ENCODE results near the gene ATAD2B. TPM values are rescaled to one million over a fixed set of nuclear protein-coding genes. Genes with fewer than 3 reads are reported as not detected.

ATAD2B gene
- total RNA-seq, 1 experiment from 2014 or later, result 28.5 TPM

DNA sequence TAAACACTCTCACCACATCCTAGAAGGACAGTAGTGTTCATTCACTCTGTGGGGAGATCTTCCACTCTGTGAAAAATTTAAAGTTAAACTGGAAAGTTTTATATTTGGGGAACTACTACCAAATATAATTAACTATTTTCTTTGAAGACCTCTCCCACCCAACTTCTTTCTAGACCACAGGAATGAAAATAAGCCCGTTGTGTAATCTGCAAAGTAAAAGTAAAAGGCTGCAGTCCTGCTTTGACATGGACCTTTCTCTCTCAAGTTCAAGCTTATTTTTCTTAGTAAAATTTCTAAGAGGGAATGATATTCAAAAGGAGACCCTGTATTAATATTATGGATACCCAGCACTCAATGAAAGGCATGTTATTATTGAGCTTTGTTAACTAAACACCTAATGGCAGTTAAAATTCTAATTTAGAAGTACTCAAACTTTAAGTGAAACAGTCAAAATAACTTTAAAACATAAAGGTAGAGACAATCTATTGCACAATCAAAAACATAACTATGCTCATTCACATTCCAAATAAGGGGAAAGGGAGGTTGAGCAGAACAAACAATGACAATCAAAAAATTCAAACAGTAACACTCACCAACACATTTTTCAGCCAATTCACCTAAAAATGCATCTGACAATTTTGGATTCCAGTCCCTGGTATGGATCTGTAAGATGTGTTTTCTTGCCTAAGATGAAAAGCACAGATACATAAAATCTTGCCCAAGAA lies 98.5 kb downstream of the ATAD2B start:
- H3K36me3 ChIP-seq (ENCODE audit: insufficient read depth, low read length, poor library complexity, severe bottlenecking), result peaks cover 5% of the 10 kb centered on the region
- H3K4me3 ChIP-seq (ENCODE audit: low read depth, low read length, poor library complexity, severe bottlenecking), result no peak overlapping the region
- intact Hi-C loops (cut with micrococcal nuclease; ENCODE audit: unreplicated experiment), result loop anchor here (5.0 to 10.0 kb wide), 2 partner anchors 336 to 554 kb away; no protein-coding TSS in a partner anchor
- no peaks in the 10 kb centered on the region for H3K27me3 ChIP-seq (replicated peaks; ENCODE audit: insufficient read depth, low read depth, low read length, poor library complexity)
- H3K9me3 ChIP-seq (ENCODE audit: low read depth, low read length, poor library complexity, severe bottlenecking), result no peaks in the 10 kb centered on the region
- H3K4me1 ChIP-seq (ENCODE audit: insufficient read depth, low read length, poor library complexity, severe bottlenecking), result no peaks in the 10 kb centered on the region
- CTCF ChIA-PET, result no interaction called here
- no peak for DNase-seq (ENCODE audit: low spot score)
- BruUV-seq (replicated peaks), result no TSS peak
- TF ChIP-seq EZH2 (IDR thresholded peaks at IDR 0.05; ENCODE audit: borderline replicate concordance, low read depth, low read length, poor library complexity, severe bottlenecking), result no peak
- TF ChIP-seq, protein P1, sequence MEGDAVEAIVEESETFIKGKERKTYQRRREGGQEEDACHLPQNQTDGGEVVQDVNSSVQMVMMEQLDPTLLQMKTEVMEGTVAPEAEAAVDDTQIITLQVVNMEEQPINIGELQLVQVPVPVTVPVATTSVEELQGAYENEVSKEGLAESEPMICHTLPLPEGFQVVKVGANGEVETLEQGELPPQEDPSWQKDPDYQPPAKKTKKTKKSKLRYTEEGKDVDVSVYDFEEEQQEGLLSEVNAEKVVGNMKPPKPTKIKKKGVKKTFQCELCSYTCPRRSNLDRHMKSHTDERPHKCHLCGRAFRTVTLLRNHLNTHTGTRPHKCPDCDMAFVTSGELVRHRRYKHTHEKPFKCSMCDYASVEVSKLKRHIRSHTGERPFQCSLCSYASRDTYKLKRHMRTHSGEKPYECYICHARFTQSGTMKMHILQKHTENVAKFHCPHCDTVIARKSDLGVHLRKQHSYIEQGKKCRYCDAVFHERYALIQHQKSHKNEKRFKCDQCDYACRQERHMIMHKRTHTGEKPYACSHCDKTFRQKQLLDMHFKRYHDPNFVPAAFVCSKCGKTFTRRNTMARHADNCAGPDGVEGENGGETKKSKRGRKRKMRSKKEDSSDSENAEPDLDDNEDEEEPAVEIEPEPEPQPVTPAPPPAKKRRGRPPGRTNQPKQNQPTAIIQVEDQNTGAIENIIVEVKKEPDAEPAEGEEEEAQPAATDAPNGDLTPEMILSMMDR (conservative IDR thresholded peaks at IDR 0.05; ENCODE audit: low read depth, low read length), result no peak
- POLR2A ChIA-PET (ENCODE audit: low non-redundant PET), result no interaction called here
- no peak overlapping the region for H3K27ac ChIP-seq (ENCODE audit: low read depth, low read length, poor library complexity, severe bottlenecking)

DNA sequence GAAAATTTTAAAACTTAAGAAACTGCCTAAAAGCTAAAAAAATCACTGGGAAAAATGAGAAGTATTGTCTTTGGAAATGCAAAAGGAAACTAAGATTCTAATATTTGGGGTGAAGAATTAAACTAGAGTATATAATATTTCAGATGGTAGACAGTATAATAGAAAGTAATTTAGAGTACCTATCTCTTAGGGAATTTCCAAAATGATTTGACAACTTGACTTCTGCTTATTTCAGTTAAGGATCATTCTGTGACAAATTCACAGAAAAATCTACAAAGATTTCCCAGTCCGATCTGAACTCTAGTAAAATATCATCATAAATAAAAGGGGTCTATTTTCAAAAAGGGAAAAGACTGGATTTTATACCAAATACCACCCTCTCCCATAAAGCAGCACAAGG lies 99.6 kb downstream of the ATAD2B start:
- peaks cover 5% of the 10 kb centered on the region for H3K36me3 ChIP-seq (ENCODE audit: insufficient read depth, low read length, poor library complexity, severe bottlenecking)
- H3K4me3 ChIP-seq (ENCODE audit: low read depth, low read length, poor library complexity, severe bottlenecking), result no peak overlapping the region
- ChIA-PET CTCF (no interaction called here), POLR2A (ENCODE audit: low non-redundant PET) (no interaction called here)
- no peaks in the 10 kb centered on the region for H3K9me3 ChIP-seq (ENCODE audit: low read depth, low read length, poor library complexity, severe bottlenecking)
- H3K27ac ChIP-seq (ENCODE audit: low read depth, low read length, poor library complexity, severe bottlenecking), result no peak overlapping the region
- TF ChIP-seq EZH2 (IDR thresholded peaks at IDR 0.05; ENCODE audit: borderline replicate concordance, low read depth, low read length, poor library complexity, severe bottlenecking), result no peak
- TF ChIP-seq, protein P1 (conservative IDR thresholded peaks at IDR 0.05; ENCODE audit: low read depth, low read length), result no peak
- no peak for DNase-seq (ENCODE audit: low spot score)
- no peaks in the 10 kb centered on the region for H3K4me1 ChIP-seq (ENCODE audit: insufficient read depth, low read length, poor library complexity, severe bottlenecking)
- no TSS peak for BruUV-seq (replicated peaks)
- intact Hi-C loops (cut with micrococcal nuclease; ENCODE audit: unreplicated experiment), result loop anchor here (5.0 to 10.0 kb wide), 2 partner anchors 338 to 555 kb away; no protein-coding TSS in a partner anchor
- no peaks in the 10 kb centered on the region for H3K27me3 ChIP-seq (replicated peaks; ENCODE audit: insufficient read depth, low read depth, low read length, poor library complexity)

DNA sequence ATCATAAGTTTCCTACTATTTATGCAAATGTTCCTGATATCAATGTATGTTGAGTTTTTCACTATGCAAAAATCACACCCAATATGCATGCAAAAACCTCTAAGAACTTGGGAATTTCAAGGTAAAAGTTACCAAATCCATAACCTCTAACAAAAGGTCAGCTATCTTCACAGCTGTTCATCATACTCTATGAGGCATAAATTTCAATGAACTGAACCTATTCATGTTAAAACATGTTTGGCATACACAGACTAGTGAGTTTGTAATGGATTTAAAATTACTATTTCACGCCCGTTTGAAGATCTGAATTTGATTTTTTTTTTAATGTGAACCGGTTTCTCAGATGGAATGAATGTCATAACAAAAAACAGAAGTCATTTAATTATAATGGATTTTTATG lies 100.2 kb downstream of the ATAD2B start:
- Histone ChIP-seq H3K27me3 (replicated peaks; ENCODE audit: insufficient read depth, low read depth, low read length, poor library complexity) (no peaks in the 10 kb centered on the region), H3K36me3 (ENCODE audit: insufficient read depth, low read length, poor library complexity, severe bottlenecking) (peaks cover 5% of the 10 kb centered on the region), H3K27ac (ENCODE audit: low read depth, low read length, poor library complexity, severe bottlenecking) (no peak overlapping the region), H3K4me3 (ENCODE audit: low read depth, low read length, poor library complexity, severe bottlenecking) (no peak overlapping the region), H3K9me3 (ENCODE audit: low read depth, low read length, poor library complexity, severe bottlenecking) (no peaks in the 10 kb centered on the region), H3K4me1 (ENCODE audit: insufficient read depth, low read length, poor library complexity, severe bottlenecking) (no peaks in the 10 kb centered on the region)
- no peak for DNase-seq (ENCODE audit: low spot score)
- ChIA-PET CTCF (no interaction called here), POLR2A (ENCODE audit: low non-redundant PET) (no interaction called here)
- intact Hi-C loops (cut with micrococcal nuclease; ENCODE audit: unreplicated experiment), result loop anchor here (5.0 to 10.0 kb wide), 2 partner anchors 338 to 556 kb away; no protein-coding TSS in a partner anchor
- TF ChIP-seq EZH2 (IDR thresholded peaks at IDR 0.05; ENCODE audit: borderline replicate concordance, low read depth, low read length, poor library complexity, severe bottlenecking), result no peak
- TF ChIP-seq, protein P1 (conservative IDR thresholded peaks at IDR 0.05; ENCODE audit: low read depth, low read length), result no peak
- BruUV-seq (replicated peaks), result no TSS peak

Data from A673 (cell line).